IMR-90 (cell line): ENCODE data around the gene AKAP13. TPM values are rescaled to one million over a fixed set of nuclear protein-coding genes. Genes with fewer than 3 reads are reported as not detected.

Experiments used
- ATAC-seq: fragments of 200-7000 bp; cut with Tn5 transposase; 2 replicates; pipeline ENCODE4 v1.9.1; 2020; ENCODE audit warnings: low read depth, mild to moderate bottlenecking, moderate library complexity
- BruUV-seq: library from RNA; stranded (reverse); fragments of 400-500 nt; replicated peaks from 2 replicates; lab custom pipeline; 2021; lab: Mats Ljungman, UMichigan
- CTCF ChIA-PET: fragments of 300-600 bp; formaldehyde crosslinking; extraction: SDS; loops from one replicate; lab custom pipeline; 2021; ENCODE audit warnings: antibody characterized with exemption; lab: Yijun Ruan, JAX
- POLR2A ChIA-PET: fragments of 300-600 bp; sonication (Branson Sonifier 250); formaldehyde crosslinking; loops from one replicate; lab custom pipeline; 2022; ENCODE audit warnings: antibody characterized with exemption; ENCODE audit not compliant: unreplicated experiment; lab: Charles Lee
- DNase-seq: peaks from one replicate; pipeline ENCODE4 v3.0.0; 2013
- H2AFZ ChIP-seq: replicated peaks from 2 replicates; pipeline ENCODE3; 2013; ENCODE audit warnings: low read length, mild to moderate bottlenecking; ENCODE audit not compliant: poor library complexity
- H2AK5ac ChIP-seq: 2 replicates; pipeline ENCODE4 v1.6.1; 2013; ENCODE audit warnings: low read depth, low read length, inconsistent platforms
- H2AK9ac ChIP-seq: replicated peaks from 2 replicates; pipeline ENCODE3; 2013; ENCODE audit warnings: mild to moderate bottlenecking, low read depth, low read length, moderate library complexity; ENCODE audit not compliant: poor library complexity
- H2BK120ac ChIP-seq: 2 replicates; pipeline ENCODE4 v1.6.1; 2013; ENCODE audit warnings: low read depth, low read length, inconsistent platforms
- H2BK15ac ChIP-seq: 3 replicates; pipeline ENCODE4 v1.6.1; 2013; ENCODE audit warnings: low read depth, low read length, inconsistent platforms
- H2BK20ac ChIP-seq: 2 replicates; pipeline ENCODE4 v1.6.1; 2013; ENCODE audit warnings: low read depth, mild to moderate bottlenecking, inconsistent platforms, low read length, moderate library complexity
- H2BK5ac ChIP-seq: 2 replicates; pipeline ENCODE4 v1.6.1; 2013; ENCODE audit warnings: mild to moderate bottlenecking, low read depth, low read length, inconsistent platforms; ENCODE audit not compliant: poor library complexity, severe bottlenecking
- H3K14ac ChIP-seq: replicated peaks from 2 replicates; pipeline ENCODE4 v1.6.1; 2013; ENCODE audit warnings: low read depth, low read length, inconsistent platforms
- H3K18ac ChIP-seq: 2 replicates; pipeline ENCODE4 v1.6.1; 2013; ENCODE audit warnings: low read depth, low read length, control low read depth
- H3K23ac ChIP-seq: 2 replicates; pipeline ENCODE4 v1.6.1; 2013; ENCODE audit warnings: low read depth, low read length, inconsistent platforms
- H3K27ac ChIP-seq: 2 replicates; pipeline ENCODE4 v1.5.1; 2013; ENCODE audit warnings: mild to moderate bottlenecking, control low read depth, low read length; ENCODE audit not compliant: insufficient read depth
- H3K27me3 ChIP-seq: 2 replicates; pipeline ENCODE4 v1.6.1; 2013; ENCODE audit warnings: low read length; ENCODE audit not compliant: control insufficient read depth, insufficient read depth
- H3K36me3 ChIP-seq: 2 replicates; pipeline ENCODE4 v1.6.1; 2013; ENCODE audit warnings: low read length, mixed read lengths; ENCODE audit not compliant: control insufficient read depth, insufficient read depth
- H3K4ac ChIP-seq: 2 replicates; pipeline ENCODE4 v1.6.1; 2013; ENCODE audit warnings: low read depth, low read length, inconsistent platforms
- H3K4me1 ChIP-seq: 2 replicates; pipeline ENCODE4 v1.6.1; 2013; ENCODE audit warnings: low read length, mixed read lengths; ENCODE audit not compliant: control insufficient read depth, insufficient read depth
- H3K4me2 ChIP-seq: 2 replicates; pipeline ENCODE4 v1.6.1; 2013; ENCODE audit warnings: low read depth, mild to moderate bottlenecking, control low read depth, low read length, moderate library complexity
- H3K4me3 ChIP-seq: 2 replicates; pipeline ENCODE4 v1.5.1; 2013; ENCODE audit warnings: low read depth, mild to moderate bottlenecking, control low read depth, low read length, moderate library complexity; ENCODE audit not compliant: insufficient read depth
- H3K56ac ChIP-seq: 2 replicates; pipeline ENCODE4 v1.6.1; 2013; ENCODE audit warnings: low read length, inconsistent platforms; ENCODE audit not compliant: insufficient read depth; ENCODE audit errors: extremely low read depth
- H3K79me1 ChIP-seq, 2 experiments: 2 replicates each; pipeline ENCODE4 v1.6.1; 2013; ENCODE audit warnings: low read length in 2 of 2, inconsistent platforms in 1 of 2, low read depth in 1 of 2
- H3K9ac ChIP-seq: 2 replicates; pipeline ENCODE4 v1.6.1; 2013; ENCODE audit warnings: low read depth, low read length, control low read depth
- H3K9me1 ChIP-seq: 2 replicates; pipeline ENCODE4 v1.6.1; 2013; ENCODE audit warnings: low read length, inconsistent platforms; ENCODE audit not compliant: insufficient read depth
- H3K9me3 ChIP-seq: 2 replicates; pipeline ENCODE4 v1.6.1; 2013; ENCODE audit warnings: low read length; ENCODE audit not compliant: control insufficient read depth, insufficient read depth
- H4K20me1 ChIP-seq: 2 replicates; pipeline ENCODE4 v1.6.1; 2013; ENCODE audit warnings: low read length, inconsistent platforms; ENCODE audit not compliant: insufficient read depth
- H4K5ac ChIP-seq: 2 replicates; pipeline ENCODE4 v1.6.1; 2013; ENCODE audit warnings: mild to moderate bottlenecking, low read depth, low read length, control low read depth
- H4K8ac ChIP-seq, 2 experiments: 2 replicates each; pipeline ENCODE4 v1.6.1; 2013; ENCODE audit warnings: low read depth in 2 of 2, low read length in 2 of 2, control low read depth in 1 of 2, inconsistent platforms in 1 of 2
- H4K91ac ChIP-seq: 2 replicates; pipeline ENCODE4 v1.6.1; 2013; ENCODE audit warnings: low read depth, low read length, inconsistent platforms; ENCODE audit not compliant: insufficient read depth
- BHLHE40 ChIP-seq: fragments of 150-350 bp; IDR thresholded peaks from 2 replicates; pipeline ENCODE4 v1.6.1; 2016; ENCODE audit warnings: mild to moderate bottlenecking, low read depth, low read length
- CEBPB ChIP-seq: IDR thresholded peaks from 2 replicates; pipeline ENCODE4 v1.6.1; 2012; ENCODE audit warnings: low read depth, low read length, improper control_type of control experiment
- CHD1 ChIP-seq: IDR thresholded peaks from 2 replicates; pipeline ENCODE4 v1.6.1; 2012; ENCODE audit warnings: low read depth, low read length, improper control_type of control experiment
- CTCF ChIP-seq: conservative IDR thresholded peaks from 2 replicates; pipeline ENCODE4 v1.5.1; 2012; ENCODE audit warnings: mild to moderate bottlenecking, low read depth, low read length, improper control_type of control experiment
- FOS ChIP-seq: fragments of 150-350 bp; IDR thresholded peaks from 2 replicates; pipeline ENCODE4 v1.6.1; 2016; ENCODE audit warnings: low read depth, low read length
- POLR2A ChIP-seq: IDR thresholded peaks from 2 replicates; pipeline ENCODE4 v1.6.1; 2012; ENCODE audit warnings: mild to moderate bottlenecking, low read depth, low read length
- RAD21 ChIP-seq: IDR thresholded peaks from 2 replicates; pipeline ENCODE4 v1.6.1; 2012; ENCODE audit warnings: low read length, improper control_type of control experiment
- RCOR1 ChIP-seq: IDR thresholded peaks from 2 replicates; pipeline ENCODE4 v1.6.1; 2012; ENCODE audit warnings: mild to moderate bottlenecking, low read length, improper control_type of control experiment; ENCODE audit not compliant: insufficient replicate concordance
- RFX5 ChIP-seq: IDR thresholded peaks from 2 replicates; pipeline ENCODE4 v1.8.0; 2012; ENCODE audit warnings: low read depth, mild to moderate bottlenecking, low read length, moderate library complexity
- SMC3 ChIP-seq: fragments of 150-350 bp; IDR thresholded peaks from 2 replicates; pipeline ENCODE4 v1.6.1; 2016; ENCODE audit warnings: low read depth, mild to moderate bottlenecking, antibody characterized with exemption, low read length, moderate library complexity
- USF2 ChIP-seq: fragments of 150-350 bp; IDR thresholded peaks from 2 replicates; pipeline ENCODE4 v1.6.1; 2017; ENCODE audit warnings: mild to moderate bottlenecking, antibody characterized with exemption, low read length, low read depth
- WGBS, 2 experiments: methylation state at CpG; one replicate each; pipeline versions ENCODE4 v1.1.5 to v1.1.7; 2013; ENCODE audit warnings: missing lambda C conversion rate in 2 of 2; ENCODE audit not compliant: insufficient read length in 1 of 2; ENCODE audit errors: extremely low coverage in 2 of 2; 5-methylcytosine and 5-hydroxymethylcytosine counted together
- dilution Hi-C: fragments of 300-500 bp; cut with HindIII; formaldehyde crosslinking; loops from one replicate; pipeline ENCODE4 v1.14.3; 2018; ENCODE audit warnings: low sequenced_read_pairs; ENCODE audit not compliant: unreplicated experiment
- in situ Hi-C: fragments of 300-500 bp; cut with MboI; formaldehyde crosslinking; loops from 3 replicates; pipeline ENCODE4 v1.14.3; 2019; ENCODE audit warnings: low sequenced_read_pairs, inconsistent platforms, mixed read lengths
- intact Hi-C: fragments of 100-400 bp; cut with micrococcal nuclease; formaldehyde crosslinking; loops from 2 replicates; pipeline ENCODE4 v1.10.0; 2022
- polyA plus RNA-seq, 3 experiments: library from polyadenylated mRNA; depleted of rRNA; stranded (reverse); fragments of >200 nt; gene quantifications; 2 replicates each; pipeline ENCODE4 v1.2.3, GENCODE V29; 2012; ENCODE audit warnings: low replicate concordance in 1 of 3
- total RNA-seq: library from RNA; depleted of rRNA; stranded (reverse); fragments of >200 nt; gene quantifications from 2 replicates; pipeline ENCODE4 v1.2.3, GENCODE V29; 2012

AKAP13 gene
- total and polyA plus RNA-seq, 2 of the 4 experiments (the other 2 are of a cell fraction), result 10.4 to 46.4 TPM

- dilution Hi-C loops, result no loop called here
- POLR2A ChIA-PET, result no interaction called here
These were observed 223.3 kb downstream of the AKAP13 start for GRCh38 chr15:85603703-85604102.

More at GRCh38 chr15:85603703-85604102, 223.3 kb downstream of the AKAP13 start:
- no TSS peak for BruUV-seq
- Histone ChIP-seq H2BK15ac (no peak overlapping the region), H3K27me3 (no peaks in the 10 kb centered on the region), H3K79me1 (peaks cover 18 to 29% of the 10 kb centered on the region in 2 experiments), H3K56ac (no peak overlapping the region), H3K9ac (no peak overlapping the region), H2BK5ac (no peak overlapping the region), H3K4me2 (no peak overlapping the region), H2AK9ac (no peak overlapping the region), H3K9me3 (no peaks in the 10 kb centered on the region), H2BK120ac (no peak overlapping the region), H2AFZ (no peak overlapping the region), H3K27ac (no peak overlapping the region), H3K4me3 (no peak overlapping the region), H3K9me1 (peaks cover 7% of the 10 kb centered on the region), H3K36me3 (no peaks in the 10 kb centered on the region), H2BK20ac (no peak overlapping the region), H3K23ac (no peak overlapping the region), H3K18ac (no peak overlapping the region), H4K20me1 (no peaks in the 10 kb centered on the region; the same call in 1 of the 2 replicates), H3K4me1 (peaks cover 9% of the 10 kb centered on the region), H4K91ac (no peak overlapping the region), H2AK5ac (no peak overlapping the region), H3K4ac (no peak overlapping the region), H4K8ac (no peak overlapping the region), H3K14ac (no peak overlapping the region; the same call in 1 of the 2 replicates), H4K5ac (no peak overlapping the region)
- intact Hi-C loops, result no loop called here
- no peak for DNase-seq
- CTCF ChIA-PET, result no interaction called here
- WGBS, 2 experiments, result no CpG with 5 or more reads among the region's 2 CpGs
- ATAC-seq, result no peak
- no peak for TF ChIP-seq CTCF
- TF ChIP-seq SMC3, result no peak
- TF ChIP-seq RFX5, result no peak
- no peak for TF ChIP-seq RCOR1
- no peak for TF ChIP-seq BHLHE40
- no peak for TF ChIP-seq CHD1
- TF ChIP-seq RAD21, result no peak
- no peak for TF ChIP-seq CEBPB
- no peak for TF ChIP-seq FOS
- no peak for TF ChIP-seq POLR2A
- no peak for TF ChIP-seq USF2
- in situ Hi-C loops, result no loop called here
